Progenitor cell of endocrine pancreas (in vitro differentiated cells): ENCODE measurements around the gene YPEL2. TPM values are rescaled to one million over a fixed set of nuclear protein-coding genes. Genes with fewer than 3 reads are reported as not detected.

ENCODE experiments used
- DNase-seq: peaks from one replicate; pipeline ENCODE4 v3.0.0; 2021; ENCODE audit warnings: low spot score; ENCODE audit not compliant: unreplicated experiment
- H3K27ac Mint-ChIP-seq: 2 replicates; pipeline ENCODE4 v1.8.0; 2021; ENCODE audit warnings: mild to moderate bottlenecking, moderate library complexity, mixed read lengths
- H3K27me3 Mint-ChIP-seq: 2 replicates; pipeline ENCODE4 v1.8.0; 2021; ENCODE audit warnings: mixed read lengths
- H3K36me3 Mint-ChIP-seq: 2 replicates; pipeline ENCODE4 v1.8.0; 2022; ENCODE audit warnings: mixed read lengths; ENCODE audit not compliant: insufficient read depth
- H3K4me1 Mint-ChIP-seq: 2 replicates; pipeline ENCODE4 v1.8.0; 2021; ENCODE audit warnings: low read depth, mixed read lengths
- H3K4me3 Mint-ChIP-seq: 2 replicates; pipeline ENCODE4 v1.8.0; 2021; ENCODE audit warnings: low read depth, mild to moderate bottlenecking, moderate library complexity, mixed read lengths
- H3K9me3 Mint-ChIP-seq: 2 replicates; pipeline ENCODE4 v1.8.0; 2021; ENCODE audit warnings: low read depth, mixed read lengths
- CTCF ChIP-seq: fragments of 200-600 bp; sonication (generic); IDR thresholded peaks from one replicate; pipeline ENCODE4 v1.5.0; 2021; ENCODE audit warnings: antibody characterized with exemption, mild to moderate bottlenecking; ENCODE audit not compliant: unreplicated experiment
- total RNA-seq: library from RNA; stranded (reverse); gene quantifications from 2 replicates; pipeline ENCODE4 v1.2.1, GENCODE V29; 2021

YPEL2 gene
- total RNA-seq, 1 donor from 2014 or later, result 39.9 TPM

DNA sequence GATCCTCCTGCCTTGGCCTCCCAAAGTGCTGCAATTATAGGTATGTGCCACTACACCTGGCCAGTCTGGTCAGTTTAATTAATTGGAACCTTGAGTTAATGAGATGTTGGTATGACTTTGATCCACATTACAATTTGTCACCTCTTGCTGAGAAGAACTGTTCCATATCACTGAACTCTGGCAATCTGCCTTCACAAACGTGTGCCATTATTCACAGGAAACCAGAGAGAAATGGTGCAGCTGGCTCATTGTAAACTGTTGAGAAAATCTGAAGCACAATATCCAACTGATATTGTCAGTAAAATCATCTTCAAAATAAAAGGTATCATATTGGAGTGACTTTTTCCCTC is 39.3 kb upstream of the YPEL2 start:
- H3K27me3 Mint-ChIP-seq, result no peaks in the 10 kb centered on the region
- H3K36me3 Mint-ChIP-seq, result no peaks in the 10 kb centered on the region
- no peak for TF ChIP-seq CTCF
- H3K9me3 Mint-ChIP-seq, result no peaks in the 10 kb centered on the region
- H3K4me1 Mint-ChIP-seq, result peaks cover 30% of the 10 kb centered on the region
- H3K4me3 Mint-ChIP-seq, result no peak overlapping the region
- H3K27ac Mint-ChIP-seq, result peak overlapping the region; percentile 60
- no peak for DNase-seq

DNA sequence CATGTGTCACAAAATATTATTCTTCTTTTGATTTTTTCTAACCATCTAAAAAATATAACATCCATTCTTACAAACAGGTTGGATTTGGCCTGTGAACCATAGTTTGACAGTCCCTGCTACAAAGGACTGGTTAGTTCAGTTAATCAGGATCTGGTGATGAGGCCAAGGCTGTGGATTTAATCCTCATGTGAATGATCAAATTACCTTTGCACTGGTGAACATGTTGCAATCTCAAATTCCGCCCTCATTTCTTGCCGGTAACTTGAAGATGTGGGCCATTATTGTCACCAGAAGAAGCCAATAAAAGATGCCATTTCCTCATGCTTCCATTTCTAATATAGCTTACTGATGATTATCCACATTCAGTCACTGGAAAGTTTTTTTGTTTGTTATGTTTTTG is 35.3 kb upstream of the YPEL2 start:
- H3K4me1 Mint-ChIP-seq, result peaks cover 24% of the 10 kb centered on the region
- peaks cover 3% of the 10 kb centered on the region for H3K9me3 Mint-ChIP-seq
- H3K4me3 Mint-ChIP-seq, result no peak overlapping the region
- no peaks in the 10 kb centered on the region for H3K36me3 Mint-ChIP-seq
- H3K27me3 Mint-ChIP-seq, result no peaks in the 10 kb centered on the region
- no peak for DNase-seq
- no peak for TF ChIP-seq CTCF
- H3K27ac Mint-ChIP-seq, result peak overlapping the region; percentile 97

DNA sequence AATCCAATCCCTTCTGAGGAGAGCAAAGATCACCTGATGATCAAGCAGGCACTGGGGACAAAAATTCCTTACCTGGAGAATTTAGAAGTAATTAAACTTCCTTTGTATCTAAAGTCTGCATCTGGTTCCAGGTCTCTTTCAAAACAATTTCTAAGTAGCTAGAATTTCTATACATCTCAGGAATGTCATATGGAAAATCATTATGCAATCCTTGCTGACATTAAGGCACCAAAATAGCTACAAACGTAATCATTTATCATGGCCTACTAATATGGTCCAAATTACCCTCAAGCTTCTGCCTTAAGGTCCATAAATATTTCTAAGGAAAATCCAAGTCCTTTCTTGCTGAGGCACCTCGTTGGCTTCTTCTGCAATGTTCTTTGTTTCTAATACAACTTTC is 32.9 kb upstream of the YPEL2 start:
- peak overlapping the region; percentile 69 for H3K27ac Mint-ChIP-seq
- peaks cover 20% of the 10 kb centered on the region for H3K4me1 Mint-ChIP-seq
- H3K9me3 Mint-ChIP-seq, result peaks cover 3% of the 10 kb centered on the region
- no peaks in the 10 kb centered on the region for H3K27me3 Mint-ChIP-seq
- no peak overlapping the region for H3K4me3 Mint-ChIP-seq
- TF ChIP-seq CTCF, result no peak
- H3K36me3 Mint-ChIP-seq, result no peaks in the 10 kb centered on the region
- DNase-seq, result no peak

DNA sequence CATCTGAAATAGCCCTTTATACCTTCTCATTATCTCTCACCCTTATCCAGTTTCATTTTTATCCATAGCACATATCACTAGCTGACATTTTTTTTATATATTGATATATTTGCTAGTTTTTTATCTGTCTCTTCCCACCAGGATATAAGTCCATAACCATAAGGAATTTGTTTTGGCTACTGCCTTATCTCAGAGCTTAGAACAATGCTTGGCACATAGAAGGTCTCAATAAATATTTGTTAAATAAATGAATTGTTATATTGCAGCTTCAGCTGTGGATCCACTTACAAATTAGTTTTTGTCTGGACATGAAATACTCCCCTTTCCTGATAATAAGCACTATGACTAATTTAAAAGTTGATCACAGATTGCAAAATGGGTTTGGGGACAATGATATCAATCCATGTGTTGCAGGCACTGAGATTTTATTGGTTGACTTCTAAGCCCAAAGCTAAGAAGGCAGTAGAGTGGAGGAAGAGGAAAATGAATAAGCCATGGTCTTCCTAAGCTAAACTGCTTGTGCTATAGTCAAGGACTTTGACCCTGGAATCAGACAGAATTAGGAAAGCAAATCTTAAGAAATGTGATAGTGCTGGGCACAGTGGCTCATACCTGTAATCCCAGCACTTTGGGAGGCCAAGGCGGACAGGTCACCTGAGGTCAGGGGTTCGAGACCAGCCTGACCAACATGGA is 31.9 kb upstream of the YPEL2 start:
- H3K4me3 Mint-ChIP-seq, result no peak overlapping the region
- H3K27me3 Mint-ChIP-seq, result no peaks in the 10 kb centered on the region
- no peaks in the 10 kb centered on the region for H3K36me3 Mint-ChIP-seq
- H3K9me3 Mint-ChIP-seq, result peaks cover 3% of the 10 kb centered on the region
- no peak overlapping the region for H3K27ac Mint-ChIP-seq
- DNase-seq, result no peak
- peaks cover 20% of the 10 kb centered on the region for H3K4me1 Mint-ChIP-seq
- TF ChIP-seq CTCF, result no peak

DNA sequence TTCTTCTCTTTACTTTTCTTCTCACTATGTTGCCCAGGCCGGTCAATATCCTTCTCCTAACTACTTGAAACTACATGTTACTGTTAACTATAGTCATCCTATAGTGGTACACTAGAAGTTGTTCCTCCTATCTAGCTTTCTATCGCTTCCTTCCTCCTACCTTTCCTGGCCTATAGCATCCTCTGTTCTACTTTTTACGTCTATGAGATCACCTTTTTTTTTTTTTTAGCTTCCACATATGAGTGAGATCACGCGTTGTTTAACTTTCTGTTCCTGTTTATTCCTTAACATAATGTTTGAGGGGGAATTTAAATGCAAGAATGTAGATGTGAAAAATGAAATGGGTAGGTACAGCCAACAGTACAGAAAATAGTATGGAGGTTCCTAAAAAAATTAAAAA is 30.5 kb upstream of the YPEL2 start:
- Mint-ChIP-seq H3K27me3 (no peaks in the 10 kb centered on the region), H3K4me3 (no peak overlapping the region), H3K9me3 (peaks cover 3% of the 10 kb centered on the region), H3K27ac (peak overlapping the region; percentile 3), H3K4me1 (peaks cover 22% of the 10 kb centered on the region), H3K36me3 (no peaks in the 10 kb centered on the region)
- no peak for DNase-seq
- TF ChIP-seq CTCF, result no peak
